NCI-H82 treated with DMSO at 0.1 percent for 48 hours (cell line): ENCODE results near the gene DLGAP3.
"Not testable (repeated sequence)": the region's sequence is repeated elsewhere in the genome, so short reads cannot be mapped to it uniquely, and the experiment has no call there.

Experiments used
- DNase-seq: peaks from one replicate; lab custom pipeline; 2025; ENCODE audit not compliant: unreplicated experiment; lab: John Stamatoyannopoulos, UW

Gene DLGAP3

GRCh38 chr1:34929497-34929852 lies at the start of gene DLGAP3:
Gene DLGAP3, minus strand, starts transcription at chr1:34929650. Its CDS starts 24,267 bp downstream, at chr1:34905383.
- no peak for DNase-seq

DNA sequence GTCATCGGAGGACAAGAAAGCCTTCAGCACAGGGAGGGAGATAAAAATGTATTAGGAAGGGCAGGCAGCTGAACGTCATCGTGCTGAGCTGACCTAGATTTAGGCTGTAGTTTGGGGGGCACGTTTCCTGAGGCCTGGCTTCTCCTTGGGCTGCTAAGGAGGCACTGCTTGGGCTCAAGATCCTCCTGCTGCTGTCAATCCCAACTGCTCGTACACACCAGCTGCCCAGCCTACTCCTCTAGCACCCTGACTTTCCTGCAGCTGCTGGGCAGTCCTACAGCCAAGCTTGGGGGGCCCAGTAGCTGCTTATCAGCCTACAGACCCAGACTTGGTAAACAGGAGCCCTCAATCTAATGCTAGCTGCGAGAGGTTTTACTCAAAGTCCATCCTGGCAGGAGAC lies 49.5 kb upstream of the DLGAP3 start:
- no peak for DNase-seq

DNA sequence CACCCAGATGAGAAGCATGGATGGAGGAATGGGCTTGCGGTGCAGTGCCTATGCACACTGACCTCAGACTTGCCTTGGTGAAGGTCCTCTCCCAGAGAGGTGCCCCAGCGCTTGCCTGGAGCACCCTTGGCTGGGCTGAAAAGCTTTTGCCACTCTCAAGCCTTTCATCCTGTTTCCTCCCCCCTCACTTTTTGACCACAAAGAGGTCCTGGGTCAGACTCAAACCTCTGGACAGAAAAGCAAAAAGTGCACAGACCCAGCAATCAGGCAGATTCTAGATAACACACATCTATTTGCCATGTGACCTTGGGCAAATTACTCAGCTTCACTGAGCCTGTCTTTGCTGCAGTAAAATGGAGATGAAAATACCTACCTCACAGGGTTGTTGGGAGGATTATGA lies 48.4 kb upstream of the DLGAP3 start:
- no peak for DNase-seq

DNA sequence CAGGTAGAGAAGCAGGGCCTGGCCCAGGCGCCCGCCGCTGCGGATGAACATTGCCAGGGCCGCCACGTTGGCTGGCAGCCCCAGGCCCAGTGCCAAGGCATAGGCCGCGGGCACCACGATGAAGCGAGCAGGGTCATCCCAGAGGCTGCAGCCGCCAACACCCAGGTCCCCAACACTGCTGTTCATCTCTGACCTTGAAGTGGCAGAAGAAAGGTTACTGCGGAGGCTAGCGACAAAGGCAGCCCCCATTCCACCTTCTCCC lies 47.7 kb upstream of the DLGAP3 start:
- no peak for DNase-seq

- no peak for DNase-seq
These were observed 47.1 kb upstream of the DLGAP3 start for GRCh38 chr1:34976384-34977209.

GRCh38 chr1:34975771-34976170 lies 46.3 kb upstream of the DLGAP3 start:
- no peak for DNase-seq

GRCh38 chr1:34975338-34975737 lies 45.9 kb upstream of the DLGAP3 start:
- DNase-seq = no peak

- no peak for DNase-seq
These were observed 45.2 kb upstream of the DLGAP3 start for GRCh38 chr1:34974626-34975025.

GRCh38 chr1:34973326-34973725 lies 43.9 kb upstream of the DLGAP3 start:
- no peak for DNase-seq

GRCh38 chr1:34970829-34971228 lies 41.4 kb upstream of the DLGAP3 start:
- DNase-seq = peak; percentile 40

- no peak for DNase-seq
These were observed 40.8 kb upstream of the DLGAP3 start for GRCh38 chr1:34970220-34970735.

- not testable (repeated sequence) for DNase-seq
These were observed 38.8 kb upstream of the DLGAP3 start for GRCh38 chr1:34968297-34968696.

- DNase-seq = not testable (repeated sequence)
These were observed 38.2 kb upstream of the DLGAP3 start for GRCh38 chr1:34967672-34968071.

DNA sequence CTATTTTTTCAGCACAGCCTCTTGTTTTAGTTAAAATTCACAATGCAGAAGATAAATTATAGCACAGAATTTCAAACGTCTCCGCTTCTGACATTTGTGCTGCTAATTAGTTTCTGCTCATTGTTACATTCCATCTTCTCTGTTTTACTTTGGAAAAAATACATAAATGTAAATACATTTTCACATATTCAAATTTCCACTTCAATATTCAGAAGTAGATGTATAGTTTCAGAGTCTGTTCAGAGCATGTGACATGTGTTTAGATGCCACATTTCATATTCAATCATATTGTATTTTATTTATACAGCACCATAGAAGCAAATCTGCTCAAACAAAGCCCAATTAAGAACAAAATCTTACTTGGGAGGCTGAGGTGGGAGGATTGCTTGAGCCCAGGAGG lies 36.1 kb upstream of the DLGAP3 start:
- no peak for DNase-seq

DNA sequence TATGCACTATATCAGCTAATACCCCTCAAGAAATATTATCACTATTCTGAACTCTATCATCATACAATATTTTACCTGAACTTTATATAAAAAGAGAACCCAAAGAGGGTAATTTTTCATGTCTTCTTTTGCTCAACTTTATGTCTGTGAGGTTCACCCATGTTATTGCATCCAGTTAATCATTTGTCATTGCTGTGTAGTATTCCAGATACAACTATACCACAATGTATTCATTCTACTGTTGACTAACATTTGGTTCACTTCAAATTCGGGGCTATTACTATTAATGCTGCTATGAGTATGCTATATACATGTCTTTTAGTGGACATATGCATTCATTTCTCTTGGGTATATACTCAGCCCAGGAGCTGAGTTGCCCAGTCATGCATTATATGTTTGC lies 21.0 kb upstream of the DLGAP3 start:
- no peak for DNase-seq

DNA sequence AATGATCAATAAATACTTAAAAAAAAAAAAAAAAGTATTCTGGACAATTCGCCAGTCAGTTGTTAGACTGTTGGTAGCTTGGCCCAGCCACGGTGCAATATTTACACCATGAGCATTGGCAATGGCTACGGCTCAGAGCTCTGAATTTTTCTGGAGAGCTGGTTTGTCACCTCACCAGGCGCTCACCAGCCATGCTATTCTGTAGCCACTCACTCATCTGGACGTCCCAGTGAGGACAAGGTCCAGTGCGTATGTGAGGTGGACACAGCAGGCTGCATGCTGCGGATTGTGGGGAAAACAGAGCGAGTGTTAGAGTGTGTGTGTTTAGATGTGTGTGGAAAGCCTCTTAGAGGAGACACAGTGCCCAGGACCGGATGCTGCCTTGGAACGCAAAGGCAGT lies 19.3 kb upstream of the DLGAP3 start:
- DNase-seq = not testable (repeated sequence)

DNA sequence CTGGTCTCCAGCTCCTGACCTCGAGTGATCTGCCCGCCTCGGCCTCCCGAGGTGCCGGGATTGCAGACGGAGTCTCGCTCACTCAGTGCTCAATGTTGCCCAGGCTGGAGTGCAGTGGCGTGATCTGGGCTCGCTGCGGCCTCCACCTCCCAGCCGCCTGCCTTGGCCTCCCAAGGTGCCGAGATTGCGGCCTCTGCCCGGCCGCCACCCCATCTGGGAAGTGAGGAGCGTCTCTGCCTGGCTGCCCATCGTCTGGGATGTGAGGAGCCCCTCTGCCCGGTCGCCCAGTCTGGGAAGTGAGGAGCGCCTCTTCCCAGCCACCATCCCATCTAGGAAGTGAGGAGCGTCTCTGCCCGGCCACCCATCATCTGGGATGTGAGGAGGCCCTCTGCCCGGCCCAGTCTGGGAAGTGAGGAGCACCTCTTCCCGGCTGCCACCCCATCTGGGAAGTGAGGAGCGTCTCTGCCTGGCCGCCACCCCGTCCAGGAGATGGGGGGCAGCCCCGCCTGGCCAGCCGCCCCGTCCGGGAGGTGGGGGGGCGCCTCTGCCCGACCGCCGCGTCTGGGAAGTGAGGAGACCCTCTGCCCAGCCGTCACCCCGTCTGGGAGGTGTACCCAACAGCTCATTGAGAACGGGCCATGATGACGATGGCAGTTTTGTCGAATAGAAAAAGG lies 18.3 kb upstream of the DLGAP3 start:
- DNase-seq = not testable (repeated sequence)

- DNase-seq = no peak
These were observed 16.8 kb upstream of the DLGAP3 start for GRCh38 chr1:34946211-34946610.

- not testable (repeated sequence) for DNase-seq
These were observed 12.3 kb upstream of the DLGAP3 start for GRCh38 chr1:34941798-34942197.

DNA sequence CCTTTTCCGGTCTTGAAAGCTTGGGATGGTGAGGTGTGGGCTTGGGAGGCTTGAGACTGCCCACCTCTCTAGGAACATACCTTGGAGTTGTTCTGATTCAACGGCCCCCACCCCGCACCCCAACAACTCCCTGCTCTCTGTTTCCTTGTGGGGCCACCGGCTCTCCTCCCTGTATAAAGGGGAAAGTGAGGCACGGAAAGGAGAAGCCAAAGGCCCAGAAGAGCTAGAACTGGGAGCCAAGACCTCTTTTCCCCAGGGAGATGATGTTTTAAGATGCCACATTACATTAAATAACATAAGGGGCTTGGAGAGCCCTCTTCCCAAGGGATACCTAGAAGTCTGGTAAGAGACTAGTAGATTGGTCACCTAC lies 1.2 kb upstream of the DLGAP3 start:
- no peak for DNase-seq

DNA sequence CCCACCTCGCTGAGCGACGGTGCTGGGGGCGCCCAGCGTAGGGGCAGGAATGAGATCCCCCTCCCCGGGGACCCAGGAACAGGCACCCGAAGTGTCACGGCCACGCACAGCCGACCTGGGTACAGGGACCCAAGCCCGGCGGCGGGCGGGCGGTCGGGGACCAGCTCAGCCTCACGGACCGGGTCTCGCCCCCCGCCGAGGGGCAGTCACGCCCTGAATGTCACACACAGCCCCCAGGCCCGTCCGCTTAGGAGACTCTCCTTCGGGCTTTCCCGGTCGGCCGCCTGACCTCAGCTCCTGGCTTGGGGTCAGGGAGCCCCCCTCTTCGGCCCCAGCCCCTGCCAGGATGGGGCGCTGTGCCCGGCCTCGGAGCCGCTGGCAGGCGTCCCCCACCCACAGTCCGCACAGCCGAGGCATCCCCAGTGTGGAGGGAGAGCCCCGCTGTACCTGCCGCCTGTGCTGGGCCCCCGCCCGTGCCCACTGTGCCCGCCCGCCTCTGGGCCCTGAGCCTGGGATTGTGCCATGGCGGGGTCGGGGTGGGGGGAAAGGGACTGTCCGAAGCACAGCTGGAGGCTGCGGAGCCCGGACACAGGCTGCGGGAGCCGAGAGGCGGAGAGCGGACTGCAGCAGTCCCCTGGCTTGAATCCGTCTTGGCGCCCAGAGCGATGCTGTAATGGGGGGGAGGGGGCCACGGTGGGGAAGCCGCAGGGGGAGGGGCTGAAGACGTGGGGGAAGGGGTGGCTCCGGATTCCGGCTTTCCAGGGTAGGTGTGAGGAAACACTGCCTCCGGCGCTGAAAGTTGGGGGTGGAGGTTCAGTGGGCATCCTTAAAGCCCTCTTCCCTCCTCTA lies 627 bp upstream of the DLGAP3 start:
- DNase-seq = peak; percentile 37
